ENCODE results near the gene SPRR2D.

The SPRR2D gene

DNA sequence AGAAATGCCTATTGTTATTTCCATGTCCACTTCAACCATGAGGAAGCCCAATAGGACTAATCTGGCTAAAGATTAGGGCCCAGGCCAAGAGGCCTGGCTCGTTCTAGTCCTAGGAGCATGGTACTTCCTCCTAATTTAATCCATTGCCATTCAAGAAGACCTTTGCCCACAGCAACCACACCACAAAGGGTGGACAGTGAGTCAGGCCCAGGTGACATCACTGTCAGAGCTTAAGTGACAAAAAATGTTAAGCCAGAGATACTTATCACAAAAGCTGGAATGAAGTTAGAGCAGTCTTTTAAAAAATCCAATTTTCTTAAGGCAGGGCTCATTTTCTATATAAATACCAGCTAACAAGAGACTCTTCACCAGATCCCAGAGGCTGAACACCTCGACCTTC is 39.5 kb downstream of the SPRR2D start, which contains the start of gene SPRR3:
TSS of gene SPRR3 (plus strand) at position 368 of the 400 bp plus-strand sequence. CDS start 1,272 bp downstream, outside the sequence.
- FAIRE-seq, result no peak

DNA sequence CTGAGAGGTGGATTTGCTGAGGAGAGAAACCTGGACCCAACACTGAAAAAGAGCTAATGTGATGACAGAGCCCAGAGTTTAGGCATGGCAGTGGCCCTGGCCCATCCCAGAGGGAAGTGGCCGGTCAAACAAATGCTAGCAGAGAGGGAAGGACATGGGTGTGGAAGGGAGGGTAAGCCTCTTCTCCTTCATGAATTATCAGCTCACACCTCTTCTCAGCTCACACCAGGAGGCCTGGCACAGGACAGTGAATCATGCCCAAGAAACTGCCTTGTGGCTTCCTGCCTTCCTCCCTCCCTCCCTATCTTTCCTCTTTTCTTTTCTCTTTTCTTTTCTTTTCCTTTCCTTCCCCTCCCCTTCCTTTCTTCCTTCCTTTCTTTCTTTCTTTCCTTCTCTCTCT is 40.6 kb downstream of the SPRR2D start:
- FAIRE-seq, result no peak

DNA sequence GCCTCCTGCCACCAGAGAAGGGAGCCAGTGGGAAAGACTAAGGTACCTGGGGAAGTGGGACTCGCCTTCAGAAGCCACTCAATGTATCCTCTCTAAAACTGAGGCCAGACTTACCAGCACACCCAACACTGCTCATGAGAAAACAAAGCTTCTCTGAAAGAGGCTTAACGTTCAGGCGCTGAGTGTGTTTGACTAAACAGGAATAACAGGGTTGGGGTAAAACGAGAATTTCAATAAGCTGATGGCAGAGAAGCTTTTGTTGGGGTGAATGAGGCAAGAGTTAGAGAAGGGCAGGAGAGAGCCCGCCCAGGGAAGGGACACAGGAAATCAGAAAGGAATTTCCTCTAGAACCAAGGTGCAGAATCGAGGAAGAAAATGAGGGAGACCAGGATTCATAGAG is 41.1 kb downstream of the SPRR2D start:
- no peak for FAIRE-seq

DNA sequence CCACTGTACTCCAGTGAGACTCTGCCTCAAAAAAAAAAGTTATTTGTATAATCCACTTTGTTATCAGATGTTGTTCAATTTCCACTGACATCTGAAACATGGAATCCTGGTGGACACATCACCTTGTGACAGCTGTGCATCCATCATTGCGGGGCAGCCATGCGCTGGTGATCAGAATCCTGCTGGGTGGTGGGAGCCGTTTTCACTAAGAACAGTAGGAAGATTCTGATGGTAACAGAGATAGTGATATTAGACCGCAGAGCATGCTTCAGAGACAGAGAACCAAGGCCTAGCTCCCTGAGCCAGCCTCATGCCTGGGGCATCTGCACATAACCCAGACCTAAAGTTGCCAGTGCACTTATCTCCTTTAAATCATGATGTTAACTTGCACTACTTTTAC is 42.4 kb downstream of the SPRR2D start:
- no peak for FAIRE-seq

DNA sequence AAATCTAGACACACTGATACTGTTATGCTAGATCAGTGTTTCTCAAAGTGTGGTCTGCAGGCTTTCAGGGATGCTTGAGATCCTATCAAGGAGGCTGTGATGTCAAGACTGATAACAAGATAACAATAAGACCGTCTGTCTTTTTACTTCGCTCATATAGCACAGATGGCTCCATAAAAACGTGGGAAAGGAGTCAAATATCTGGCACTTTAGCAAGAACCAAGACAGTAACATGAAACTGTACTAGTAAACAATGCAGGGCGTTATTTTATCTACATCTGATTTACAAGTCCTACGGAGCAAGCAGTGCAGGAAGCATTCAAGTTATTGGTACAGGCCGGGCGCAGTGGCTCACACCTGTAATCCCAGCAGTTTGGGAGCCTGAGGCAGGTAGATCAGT is 43.0 kb downstream of the SPRR2D start:
- FAIRE-seq, result no peak

DNA sequence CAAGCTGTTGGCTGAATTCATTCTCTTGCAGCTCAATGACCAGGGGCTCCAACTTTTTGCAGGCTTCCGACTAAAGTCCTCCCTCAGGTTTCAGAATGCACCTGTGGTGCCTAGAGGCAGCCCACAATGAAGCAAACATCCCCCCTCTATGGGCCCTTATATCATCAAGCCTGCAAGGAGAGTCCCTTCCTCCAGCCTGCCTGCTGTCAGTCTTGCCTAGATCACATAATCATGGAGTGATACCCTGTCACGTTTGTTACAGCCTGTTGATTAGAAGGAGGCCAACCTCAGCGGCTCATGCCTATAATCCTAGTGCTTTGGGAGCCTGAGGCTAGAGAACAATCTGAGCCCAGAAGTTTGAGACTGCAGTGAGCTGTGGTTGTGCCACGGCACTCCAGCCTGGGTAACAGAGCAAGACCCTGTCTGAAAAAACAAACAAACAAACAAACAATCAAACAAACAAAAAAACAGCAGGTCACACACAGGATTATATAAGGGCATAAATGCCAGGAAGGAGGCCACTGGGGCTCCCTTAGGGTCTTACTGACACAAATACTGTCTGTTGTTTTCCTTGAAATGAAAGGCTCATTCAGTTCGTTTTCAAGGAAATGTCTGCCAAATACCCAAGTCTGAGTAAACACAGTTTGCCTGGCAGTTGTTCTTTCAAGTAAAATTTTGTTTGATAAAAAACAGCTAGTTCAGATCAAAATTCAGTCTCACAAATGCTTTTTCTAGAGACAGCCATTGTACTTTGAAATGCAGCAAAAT is 44.1 kb downstream of the SPRR2D start:
- FAIRE-seq, result no peak

DNA sequence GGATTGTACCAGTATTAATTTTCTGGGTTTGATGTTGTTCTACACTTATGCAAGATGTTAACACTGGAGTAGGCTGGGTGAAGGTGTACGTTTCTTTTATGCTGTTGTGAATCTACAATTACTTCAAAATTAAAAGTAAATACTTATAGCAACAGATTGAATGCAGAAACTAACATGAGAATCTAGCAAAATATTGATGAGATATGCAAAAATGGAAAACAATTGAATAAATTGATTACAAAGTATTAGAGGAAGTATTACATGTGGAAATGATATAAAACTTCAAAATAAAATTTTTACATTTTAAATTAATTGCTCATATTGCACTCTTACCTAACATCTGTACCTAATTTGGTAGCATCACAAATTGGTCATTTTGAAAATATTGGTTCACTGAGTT is 45.1 kb downstream of the SPRR2D start:
- no peak for FAIRE-seq

DNA sequence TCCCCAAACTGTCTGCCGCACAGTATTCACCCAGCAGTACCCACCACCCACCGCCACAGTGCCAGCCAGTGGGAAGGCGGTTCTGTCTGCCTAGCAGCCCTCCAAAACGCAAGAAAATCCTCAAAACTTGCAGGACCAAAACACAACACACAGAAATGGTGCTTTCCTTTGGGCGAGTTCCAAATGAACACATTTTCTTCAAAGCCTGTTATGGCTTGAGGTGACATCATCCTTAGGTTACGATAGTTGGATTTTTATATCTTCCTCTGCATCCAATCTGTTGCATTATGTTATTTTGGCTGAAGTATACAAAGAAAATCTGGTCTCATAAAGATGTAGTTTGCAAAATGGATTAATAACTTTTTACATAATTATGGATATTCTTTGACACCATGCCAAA is 47.7 kb downstream of the SPRR2D start:
- FAIRE-seq, result no peak
